Endothelial cell of umbilical vein (primary cell): Measurements from ENCODE around the gene DNTT.

ENCODE experiments used
- CTCF ChIP-seq, 2 donors: IDR thresholded peaks; 1 replicate in 1 of 2; 2 replicates in 1 of 2; pipeline ENCODE4 v1.5.1; 2011; ENCODE audit warnings: low read length in 2 of 2, mild to moderate bottlenecking in 2 of 2, moderate library complexity in 2 of 2, control low read depth in 1 of 2, inconsistent platforms in 1 of 2, low read depth in 1 of 2; ENCODE audit not compliant: insufficient read depth in 1 of 2; ENCODE audit errors: extremely low read depth in 1 of 2
- EZH2 ChIP-seq: IDR thresholded peaks from 2 replicates; pipeline ENCODE4 v1.6.1; 2012; ENCODE audit warnings: borderline replicate concordance, low read depth, mild to moderate bottlenecking, moderate library complexity, low read length, inconsistent platforms; ENCODE audit not compliant: severe bottlenecking
- FOS ChIP-seq: IDR thresholded peaks from 2 replicates; pipeline ENCODE4 v1.6.1; 2011; ENCODE audit warnings: mild to moderate bottlenecking, low read length, moderate library complexity, borderline replicate concordance; ENCODE audit not compliant: insufficient read depth
- GATA2 ChIP-seq: IDR thresholded peaks from 2 replicates; pipeline ENCODE4 v1.7.0; 2011; ENCODE audit warnings: low read depth, mild to moderate bottlenecking, moderate library complexity, mixed read lengths, low read length; ENCODE audit not compliant: insufficient read length, insufficient read depth
- JUN ChIP-seq: IDR thresholded peaks from 2 replicates; pipeline ENCODE4 v1.6.1; 2011; ENCODE audit warnings: borderline replicate concordance, low read depth; ENCODE audit not compliant: insufficient read length, insufficient read depth
- MAX ChIP-seq: IDR thresholded peaks from 2 replicates; pipeline ENCODE4 v1.6.1; 2011; ENCODE audit not compliant: insufficient read depth, insufficient read length
- POLR2A ChIP-seq: IDR thresholded peaks from 2 replicates; pipeline ENCODE4 v1.6.1; 2012; ENCODE audit warnings: low read depth, mild to moderate bottlenecking, control low read depth, low read length
- POLR2AphosphoS5 ChIP-seq: IDR thresholded peaks from 2 replicates; pipeline ENCODE4 v1.6.1; 2012; ENCODE audit warnings: low read depth, mild to moderate bottlenecking, control low read depth, low read length, moderate library complexity; ENCODE audit not compliant: insufficient read depth

DNA sequence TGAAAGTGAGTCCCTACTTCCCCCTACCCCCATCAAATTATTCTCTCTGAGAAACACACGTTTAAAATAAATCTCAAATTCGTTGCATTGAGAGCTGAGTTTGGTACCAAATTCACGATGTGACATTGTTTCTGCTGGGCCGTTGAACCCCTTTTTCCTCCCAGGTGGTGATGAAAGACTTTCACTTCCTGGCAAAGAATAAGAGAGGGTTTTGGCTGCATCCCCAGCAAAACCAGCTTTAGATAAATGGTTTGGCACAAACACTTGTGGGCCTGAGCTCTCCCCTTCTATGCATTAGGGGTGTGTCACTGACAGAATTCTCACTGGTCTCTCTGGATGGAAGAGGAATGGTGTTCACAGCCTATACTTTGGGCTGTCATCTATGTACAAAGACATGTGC is 8.8 kb upstream of the DNTT start:
- no peak for TF ChIP-seq CTCF (IDR thresholded peaks at IDR 0.05; ENCODE audit: extremely low read depth in 1 of 2, insufficient read depth in 1 of 2, low read depth in 1 of 2, low read length in 2 of 2)
- TF ChIP-seq MAX: no peak
- TF ChIP-seq POLR2A: no peak
- TF ChIP-seq POLR2AphosphoS5: no peak
- TF ChIP-seq EZH2: no peak
- no peak for TF ChIP-seq FOS
- no peak for TF ChIP-seq GATA2
- no peak for TF ChIP-seq JUN
